ENCODE results near the gene SYNC. TPM values are rescaled to one million over a fixed set of nuclear protein-coding genes. Genes with fewer than 3 reads are reported as not detected.
"Not testable (repeated sequence)": the region's sequence is repeated elsewhere in the genome, so short reads cannot be mapped to it uniquely, and the experiment has no call there.

SYNC gene
- total and polyA plus RNA-seq, 2 donors: 13.3 to 22.4 TPM

DNA sequence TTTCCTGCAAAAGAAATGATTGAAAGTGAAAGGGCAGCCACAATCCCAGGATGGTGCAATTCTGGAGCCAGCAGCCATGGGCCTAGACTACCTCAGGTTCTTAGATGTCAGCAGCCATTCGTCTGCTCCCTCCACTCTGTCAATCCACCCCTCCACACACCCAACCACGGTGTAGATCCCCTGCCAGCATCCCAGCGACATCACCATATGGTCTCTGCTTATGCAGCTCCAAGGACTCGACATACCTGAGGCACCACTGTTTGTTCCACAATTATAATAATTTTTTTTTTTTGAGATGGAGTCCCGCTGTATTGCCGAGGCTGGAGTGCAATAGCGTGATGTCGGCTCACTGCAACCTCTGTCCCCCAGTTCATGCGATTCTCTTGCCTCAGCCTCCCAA lies 6.5 kb downstream of the SYNC start:
- no peak for DNase-seq (ENCODE audit: extremely low spot score)
- Histone ChIP-seq H3K36me3 (ENCODE audit: insufficient read depth) (no peaks in the 10 kb centered on the region), H3K4me3 (ENCODE audit: low read depth, low read length) (no peak overlapping the region), H3K27ac (ENCODE audit: low read depth) (no peak overlapping the region), H3K4me1 (ENCODE audit: insufficient read depth) (no peaks in the 10 kb centered on the region)
- WGBS: 89% methylated on average over 9 of the region's 9 CpGs

DNA sequence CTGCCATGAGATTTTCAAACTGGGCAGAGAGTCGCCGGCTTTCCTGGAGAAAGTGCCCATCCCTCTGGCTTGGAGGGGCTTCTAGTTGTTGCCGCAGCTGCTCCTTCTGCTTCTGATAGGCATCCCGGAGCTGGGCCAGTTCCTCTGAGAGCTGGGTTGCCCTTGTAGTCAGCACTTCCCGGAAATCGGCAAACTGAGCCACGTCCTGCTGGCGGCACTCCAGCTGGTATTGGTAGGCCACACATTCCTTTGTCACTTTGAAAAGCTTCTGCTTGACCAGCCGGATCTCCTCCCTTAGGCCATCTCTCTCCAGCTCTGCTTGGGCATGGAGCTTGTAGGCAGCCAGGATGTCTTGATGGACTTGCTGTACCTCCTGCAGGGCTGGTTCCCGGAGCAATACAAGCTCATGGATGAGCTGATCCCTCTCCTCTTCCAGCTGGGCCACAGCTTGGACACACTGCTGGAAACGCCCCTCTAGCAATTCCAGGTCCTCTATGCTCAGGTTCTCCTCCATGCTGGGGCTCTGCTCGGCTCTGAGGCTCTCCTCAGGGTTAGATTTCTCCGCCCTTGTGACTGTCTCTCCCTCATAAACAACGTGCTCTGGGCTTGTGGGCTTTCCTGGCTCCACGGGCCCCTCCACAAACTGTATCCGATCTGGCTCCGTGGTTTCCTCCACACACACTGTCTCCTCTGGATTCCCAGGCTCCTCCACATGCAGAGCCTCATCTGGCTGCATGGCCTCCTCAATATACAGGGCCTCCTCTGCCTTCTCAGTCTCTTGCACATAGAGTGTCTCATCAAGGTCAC lies 7.3 kb downstream of the SYNC start:
- Histone ChIP-seq H3K27ac (ENCODE audit: low read depth) (no peak overlapping the region), H3K4me1 (ENCODE audit: insufficient read depth) (no peaks in the 10 kb centered on the region), H3K4me3 (ENCODE audit: low read depth, low read length) (no peak overlapping the region), H3K36me3 (ENCODE audit: insufficient read depth) (no peaks in the 10 kb centered on the region)
- no peak for DNase-seq (ENCODE audit: extremely low spot score)
- WGBS: 61% methylated on average over 17 of the region's 17 CpGs

DNA sequence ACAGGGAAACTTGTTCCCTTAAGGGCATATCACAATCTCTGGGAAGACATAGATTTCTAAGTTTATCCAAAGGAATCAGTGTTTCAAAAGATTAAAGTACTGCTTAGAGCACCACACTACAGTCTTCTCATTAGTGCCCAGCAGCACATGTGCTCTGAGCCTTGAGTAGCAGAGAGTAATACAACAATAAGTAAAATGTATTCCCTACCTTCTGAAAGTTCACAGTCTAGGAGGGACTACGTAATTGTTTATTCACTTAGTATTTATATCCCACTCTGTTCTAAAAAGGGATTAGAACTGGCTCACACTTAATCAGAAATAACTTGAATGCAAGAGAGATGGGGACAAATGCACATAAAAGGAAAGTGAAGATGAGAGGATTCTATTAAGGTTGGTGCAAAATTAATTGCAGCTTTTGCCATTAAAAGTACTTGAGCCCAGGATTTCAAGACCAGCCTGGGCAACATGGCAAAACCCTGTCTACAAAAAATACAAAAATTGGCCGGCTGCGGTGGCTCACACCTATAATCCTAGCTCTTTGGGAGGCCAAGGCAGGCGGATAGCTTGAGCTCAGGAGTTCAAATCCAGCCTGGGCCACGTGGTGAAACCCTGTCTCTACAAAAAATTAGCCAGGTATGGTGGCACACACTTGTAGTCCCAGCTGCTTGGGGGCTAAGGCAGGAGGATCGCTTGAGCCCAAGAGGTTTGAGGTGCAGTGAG lies 9.0 kb downstream of the SYNC start:
- no peak for DNase-seq (ENCODE audit: extremely low spot score)
- 77% methylated on average over 6 of the region's 6 CpGs for WGBS
- Histone ChIP-seq H3K36me3 (ENCODE audit: insufficient read depth) (no peaks in the 10 kb centered on the region), H3K27ac (ENCODE audit: low read depth) (peak overlapping the region; percentile 29), H3K4me3 (ENCODE audit: low read depth, low read length) (no peak overlapping the region), H3K4me1 (ENCODE audit: insufficient read depth) (no peaks in the 10 kb centered on the region)

DNA sequence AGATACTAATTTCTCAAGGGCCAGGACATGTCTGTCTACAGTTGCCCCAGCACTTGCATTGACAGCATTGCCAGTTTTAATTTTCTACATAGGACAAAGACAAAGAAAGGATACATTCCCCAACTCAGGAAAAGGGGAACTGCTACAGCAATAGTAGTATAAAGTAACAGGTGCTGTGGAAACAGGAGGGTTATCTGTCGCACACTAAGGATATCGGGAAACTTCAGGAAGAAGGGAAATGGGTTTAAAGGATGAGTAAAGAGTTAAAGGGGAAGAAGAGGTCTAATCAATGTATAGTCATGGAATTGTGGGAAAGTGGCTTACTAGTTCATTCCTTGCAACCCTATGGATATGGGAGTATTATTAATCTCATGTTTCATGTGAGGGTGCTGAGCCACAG lies 16.2 kb downstream of the SYNC start:
- Histone ChIP-seq H3K4me1 (ENCODE audit: insufficient read depth) (no peaks in the 10 kb centered on the region), H3K4me3 (ENCODE audit: low read depth, low read length) (no peak overlapping the region), H3K27ac (ENCODE audit: low read depth) (no peak overlapping the region), H3K36me3 (ENCODE audit: insufficient read depth) (no peaks in the 10 kb centered on the region)
- WGBS: 98% methylated on average over 2 of the region's 2 CpGs
- DNase-seq (ENCODE audit: extremely low spot score): no peak

DNA sequence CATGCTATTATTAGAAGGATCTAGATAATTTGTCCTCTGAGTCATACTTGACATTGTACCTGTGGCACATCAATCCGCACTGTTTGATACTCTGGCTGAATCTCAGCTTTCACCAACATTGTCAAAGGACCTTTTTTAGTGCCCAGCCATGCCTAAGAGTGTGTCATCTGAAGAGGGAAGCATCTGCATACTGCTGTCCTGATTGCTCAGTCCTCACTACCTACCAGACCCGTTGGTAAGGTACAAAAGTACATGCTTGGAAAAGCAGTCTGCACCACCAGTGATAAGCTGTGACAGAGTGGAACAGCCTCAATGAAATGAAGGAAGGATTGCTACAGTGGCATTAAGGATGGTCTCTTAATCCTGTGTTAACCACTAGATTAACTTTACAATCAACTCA lies 17.1 kb downstream of the SYNC start:
- H3K36me3 ChIP-seq (ENCODE audit: insufficient read depth): no peaks in the 10 kb centered on the region
- H3K4me1 ChIP-seq (ENCODE audit: insufficient read depth): no peaks in the 10 kb centered on the region
- no peak overlapping the region for H3K27ac ChIP-seq (ENCODE audit: low read depth)
- H3K4me3 ChIP-seq (ENCODE audit: low read depth, low read length): no peak overlapping the region
- 67% methylated on average over 2 of the region's 2 CpGs for WGBS
- no peak for DNase-seq (ENCODE audit: extremely low spot score)

DNA sequence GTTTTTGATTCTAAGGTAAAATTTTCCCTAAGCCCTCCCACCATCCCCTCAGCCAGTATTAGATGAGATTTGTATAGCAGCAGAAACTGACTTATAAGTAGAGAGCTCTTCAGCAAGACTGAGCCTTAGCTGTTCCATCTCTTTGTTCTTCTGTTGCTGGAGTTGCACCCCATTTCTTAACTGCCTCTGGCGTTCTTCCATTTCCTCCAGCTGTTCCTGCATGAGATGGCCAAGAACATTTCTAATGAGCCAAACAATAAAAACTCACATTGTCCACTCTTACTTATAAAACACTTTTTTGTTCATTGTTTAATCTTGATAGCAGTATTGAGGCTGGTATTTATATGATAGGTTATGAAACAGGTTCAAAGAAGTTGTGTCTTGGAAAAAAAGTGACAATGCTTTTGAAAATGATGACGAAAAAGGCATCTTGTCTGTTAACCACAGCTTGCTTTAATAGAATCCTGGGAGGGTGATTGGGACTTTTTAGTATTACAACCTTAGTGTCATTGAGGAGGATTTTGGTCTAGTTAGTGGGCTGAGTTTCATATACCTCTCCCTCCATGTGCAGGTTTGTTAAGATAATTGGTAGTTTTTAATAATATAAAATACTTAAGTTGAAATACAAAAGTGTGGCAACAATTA lies 18.3 kb downstream of the SYNC start:
- H3K27ac ChIP-seq (ENCODE audit: low read depth): peak overlapping the region; percentile 81
- no peaks in the 10 kb centered on the region for H3K4me1 ChIP-seq (ENCODE audit: insufficient read depth)
- WGBS: 30% methylated on average over 2 of the region's 2 CpGs
- no peaks in the 10 kb centered on the region for H3K36me3 ChIP-seq (ENCODE audit: insufficient read depth)
- peak; percentile 66 for DNase-seq (ENCODE audit: extremely low spot score)
- H3K4me3 ChIP-seq (ENCODE audit: low read depth, low read length): no peak overlapping the region

DNA sequence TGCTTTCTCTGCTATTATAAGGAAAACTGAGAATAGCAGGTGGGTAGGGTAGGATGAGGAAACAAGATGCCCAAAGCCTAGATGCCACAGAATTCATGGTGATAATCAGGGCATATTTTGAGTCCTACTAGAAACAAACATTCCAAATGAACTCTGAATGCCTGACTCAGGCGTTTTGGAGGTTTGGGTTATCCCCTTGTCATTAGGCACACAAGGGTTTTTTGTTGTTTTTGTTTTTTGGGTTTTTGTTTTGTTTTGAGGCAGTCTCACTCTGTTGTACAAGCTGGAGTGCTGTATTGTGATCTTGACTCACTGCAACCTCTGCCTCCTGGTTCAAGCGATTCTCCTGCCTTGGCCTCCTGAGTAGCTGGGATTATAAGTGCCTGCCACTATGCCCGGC lies 19.2 kb downstream of the SYNC start:
- Histone ChIP-seq H3K36me3 (ENCODE audit: insufficient read depth) (no peaks in the 10 kb centered on the region), H3K4me1 (ENCODE audit: insufficient read depth) (no peaks in the 10 kb centered on the region), H3K27ac (ENCODE audit: low read depth) (no peak overlapping the region), H3K4me3 (ENCODE audit: low read depth, low read length) (no peak overlapping the region)
- DNase-seq (ENCODE audit: extremely low spot score): no peak
- 78% methylated on average over 3 of the region's 3 CpGs for WGBS

DNA sequence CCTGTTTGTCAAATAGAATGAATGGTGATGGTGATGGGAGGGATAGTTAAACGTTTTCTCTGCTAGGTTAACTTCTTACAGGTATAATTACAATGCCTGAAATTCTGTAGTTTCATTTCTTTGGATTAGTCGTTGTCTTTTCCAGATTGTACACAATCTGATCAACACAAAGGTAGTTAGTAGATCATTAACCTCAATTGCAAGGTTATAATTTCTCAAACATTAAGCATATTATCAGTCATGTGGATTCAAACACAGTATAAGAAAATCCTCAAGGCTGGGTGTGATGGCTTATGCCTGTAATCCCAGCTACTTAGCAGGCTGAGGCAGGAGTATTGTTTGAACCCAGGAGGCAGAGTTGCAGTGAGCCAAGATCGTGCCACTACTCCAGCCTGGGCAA lies 20.6 kb downstream of the SYNC start:
- no peak overlapping the region for H3K27ac ChIP-seq (ENCODE audit: low read depth)
- WGBS: 67% methylated on average over 3 of the region's 3 CpGs
- H3K36me3 ChIP-seq (ENCODE audit: insufficient read depth): no peaks in the 10 kb centered on the region

DNA sequence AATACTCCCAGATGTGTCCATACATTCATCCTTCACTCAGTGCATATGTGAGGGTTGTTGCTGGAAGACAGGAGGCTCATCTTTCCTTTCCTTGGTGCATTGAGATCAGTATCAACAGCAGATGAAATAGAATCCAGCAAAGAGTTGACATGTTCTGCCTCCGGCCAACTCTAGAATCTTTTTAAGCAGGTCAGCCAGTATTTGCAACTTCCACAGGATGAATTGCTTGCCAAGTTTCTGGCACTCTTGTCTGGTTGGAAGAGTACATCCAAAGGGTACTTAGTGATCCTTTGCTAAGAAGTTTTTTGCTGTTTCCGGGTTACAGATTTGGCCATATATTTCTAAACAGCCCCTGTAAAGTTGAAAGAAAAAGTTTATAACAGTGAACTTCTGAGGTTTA lies 21.1 kb downstream of the SYNC start:
- WGBS: 28% methylated on average over 2 of the region's 2 CpGs
- H3K27ac ChIP-seq (ENCODE audit: low read depth): no peak overlapping the region
- no peaks in the 10 kb centered on the region for H3K36me3 ChIP-seq (ENCODE audit: insufficient read depth)
- no peaks in the 10 kb centered on the region for H3K4me1 ChIP-seq (ENCODE audit: insufficient read depth)
- no peak for DNase-seq (ENCODE audit: extremely low spot score)
- no peak overlapping the region for H3K4me3 ChIP-seq (ENCODE audit: low read depth, low read length)

More for the DNA sequence above, 20.6 kb downstream of the SYNC start:
- Histone ChIP-seq H3K4me1 (ENCODE audit: insufficient read depth) (no peaks in the 10 kb centered on the region), H3K4me3 (ENCODE audit: low read depth, low read length) (no peak overlapping the region)
- no peak for DNase-seq (ENCODE audit: extremely low spot score)

DNA sequence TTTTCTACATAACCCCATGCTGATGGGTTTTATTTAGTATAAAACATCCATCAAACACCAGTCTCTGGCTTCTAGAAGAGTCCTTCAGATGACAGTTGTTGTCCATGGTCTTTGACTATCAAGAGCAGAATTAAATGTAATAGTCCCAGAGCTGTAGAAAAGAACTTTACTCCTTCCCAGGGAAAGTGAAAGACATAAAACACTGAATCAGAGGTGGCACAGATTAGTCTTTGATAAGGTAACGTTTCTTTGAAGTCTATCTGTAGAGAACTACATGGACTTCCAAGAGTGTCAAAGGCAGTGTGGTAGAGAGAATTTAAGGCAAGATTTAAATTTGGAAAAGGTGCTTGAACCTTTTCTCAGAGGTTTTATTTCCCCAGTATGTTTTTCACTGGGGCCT lies 21.9 kb downstream of the SYNC start:
- no peak overlapping the region for H3K4me3 ChIP-seq (ENCODE audit: low read depth, low read length)
- DNase-seq (ENCODE audit: extremely low spot score): no peak
- H3K27ac ChIP-seq (ENCODE audit: low read depth): no peak overlapping the region
- WGBS: 82% methylated on average over 1 of the region's 1 CpG
- H3K4me1 ChIP-seq (ENCODE audit: insufficient read depth): no peaks in the 10 kb centered on the region
- H3K36me3 ChIP-seq (ENCODE audit: insufficient read depth): peaks cover 3% of the 10 kb centered on the region

DNA sequence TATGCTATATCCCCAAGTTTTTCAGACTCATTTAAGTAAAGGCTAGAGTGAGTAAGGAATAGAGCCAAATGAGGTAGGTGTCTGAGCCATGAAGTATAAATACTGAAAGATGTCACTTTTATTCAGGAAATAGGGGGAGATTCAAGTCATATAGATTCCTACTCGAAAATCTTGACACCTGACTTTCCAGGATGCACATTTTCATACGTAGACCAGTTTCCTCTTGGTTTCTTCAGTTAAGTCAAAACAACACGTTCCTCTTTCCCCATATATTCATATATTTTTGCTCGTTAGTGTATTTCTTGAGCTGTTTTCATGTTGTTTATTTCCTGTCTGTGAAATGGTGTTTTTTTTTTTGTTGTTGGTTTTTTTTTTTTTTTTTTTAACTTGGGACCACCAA lies 22.6 kb downstream of the SYNC start:
- WGBS: 87% methylated on average over 4 of the region's 4 CpGs
- H3K36me3 ChIP-seq (ENCODE audit: insufficient read depth); H3K27ac ChIP-seq (ENCODE audit: low read depth); H3K4me3 ChIP-seq (ENCODE audit: low read depth, low read length); H3K4me1 ChIP-seq (ENCODE audit: insufficient read depth); DNase-seq (ENCODE audit: extremely low spot score): not testable (repeated sequence)

DNA sequence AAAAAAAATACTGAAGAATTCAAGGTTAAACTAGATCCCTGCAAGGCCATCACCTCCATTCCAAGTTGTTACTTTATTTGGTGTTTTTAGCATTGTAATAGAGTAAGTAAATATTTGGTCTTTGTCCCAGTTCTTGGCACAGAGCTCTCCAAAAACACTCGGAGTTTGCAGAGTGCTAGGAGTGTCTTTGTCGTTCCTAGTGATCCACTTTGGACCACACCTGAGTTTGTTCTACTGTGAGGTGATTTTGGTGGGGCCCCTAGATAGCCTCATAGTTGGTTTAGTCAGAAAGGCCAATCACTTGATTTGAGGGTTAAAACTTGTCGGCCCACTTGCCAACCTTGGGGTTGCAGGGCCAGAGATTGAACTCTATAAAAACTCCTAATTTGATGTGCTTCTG lies 25.6 kb downstream of the SYNC start:
- DNase-seq (ENCODE audit: extremely low spot score): no peak
- Histone ChIP-seq H3K4me1 (ENCODE audit: insufficient read depth) (no peaks in the 10 kb centered on the region), H3K27ac (ENCODE audit: low read depth) (no peak overlapping the region), H3K4me3 (ENCODE audit: low read depth, low read length) (no peak overlapping the region), H3K36me3 (ENCODE audit: insufficient read depth) (peaks cover 7% of the 10 kb centered on the region)
- 49% methylated on average over 3 of the region's 3 CpGs for WGBS

DNA sequence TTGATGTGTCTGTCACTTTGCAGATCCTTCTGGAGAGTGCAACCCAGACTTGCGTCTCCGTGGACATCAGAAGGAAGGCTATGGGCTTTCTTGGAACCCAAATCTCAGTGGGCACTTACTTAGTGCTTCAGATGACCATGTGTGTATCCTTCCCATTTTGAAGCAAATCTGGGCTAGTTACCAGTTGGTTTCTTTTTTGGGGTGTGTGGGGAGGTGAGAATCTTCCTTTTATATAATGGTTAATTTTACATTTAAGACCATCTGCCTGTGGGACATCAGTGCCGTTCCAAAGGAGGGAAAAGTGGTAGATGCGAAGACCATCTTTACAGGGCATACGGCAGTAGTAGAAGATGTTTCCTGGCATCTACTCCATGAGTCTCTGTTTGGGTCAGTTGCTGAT lies 33.9 kb downstream of the SYNC start:
- not testable (repeated sequence) for H3K4me1 ChIP-seq (ENCODE audit: insufficient read depth); DNase-seq (ENCODE audit: extremely low spot score); H3K4me3 ChIP-seq (ENCODE audit: low read depth, low read length); H3K36me3 ChIP-seq (ENCODE audit: insufficient read depth); H3K27ac ChIP-seq (ENCODE audit: low read depth)
- WGBS: 95% methylated on average over 5 of the region's 5 CpGs
